Subcutaneous adipose tissue (tissue), 4 donors: Measurements from ENCODE around the gene SEL1L. TPM values are rescaled to one million over a fixed set of nuclear protein-coding genes. Genes with fewer than 3 reads are reported as not detected.

Source experiments
- total RNA-seq, 4 donors: library from RNA; depleted of rRNA; stranded (reverse); fragments of >200 nt; gene quantifications; one replicate each; pipeline ENCODE4 v1.1.0, GENCODE V29; 2016
- TF ChIP-seq, protein P1 (sequence below): fragments of 450-650 bp; IDR thresholded peaks from one replicate; pipeline ENCODE4 v1.5.1; 2016; ENCODE audit warnings: low read depth, mild to moderate bottlenecking, control low read depth, antibody characterized with exemption, moderate library complexity

SEL1L gene
- total RNA-seq, 4 donors from 2014 or later: 80.4 to 106 (median 94.9) TPM

GRCh38 chr14:81455390-81455789 is 78.3 kb downstream of the SEL1L start:
- TF ChIP-seq, protein P1, sequence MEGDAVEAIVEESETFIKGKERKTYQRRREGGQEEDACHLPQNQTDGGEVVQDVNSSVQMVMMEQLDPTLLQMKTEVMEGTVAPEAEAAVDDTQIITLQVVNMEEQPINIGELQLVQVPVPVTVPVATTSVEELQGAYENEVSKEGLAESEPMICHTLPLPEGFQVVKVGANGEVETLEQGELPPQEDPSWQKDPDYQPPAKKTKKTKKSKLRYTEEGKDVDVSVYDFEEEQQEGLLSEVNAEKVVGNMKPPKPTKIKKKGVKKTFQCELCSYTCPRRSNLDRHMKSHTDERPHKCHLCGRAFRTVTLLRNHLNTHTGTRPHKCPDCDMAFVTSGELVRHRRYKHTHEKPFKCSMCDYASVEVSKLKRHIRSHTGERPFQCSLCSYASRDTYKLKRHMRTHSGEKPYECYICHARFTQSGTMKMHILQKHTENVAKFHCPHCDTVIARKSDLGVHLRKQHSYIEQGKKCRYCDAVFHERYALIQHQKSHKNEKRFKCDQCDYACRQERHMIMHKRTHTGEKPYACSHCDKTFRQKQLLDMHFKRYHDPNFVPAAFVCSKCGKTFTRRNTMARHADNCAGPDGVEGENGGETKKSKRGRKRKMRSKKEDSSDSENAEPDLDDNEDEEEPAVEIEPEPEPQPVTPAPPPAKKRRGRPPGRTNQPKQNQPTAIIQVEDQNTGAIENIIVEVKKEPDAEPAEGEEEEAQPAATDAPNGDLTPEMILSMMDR: no peak

GRCh38 chr14:81454572-81455218 is 79.0 kb downstream of the SEL1L start:
- TF ChIP-seq, protein P1: no peak

DNA sequence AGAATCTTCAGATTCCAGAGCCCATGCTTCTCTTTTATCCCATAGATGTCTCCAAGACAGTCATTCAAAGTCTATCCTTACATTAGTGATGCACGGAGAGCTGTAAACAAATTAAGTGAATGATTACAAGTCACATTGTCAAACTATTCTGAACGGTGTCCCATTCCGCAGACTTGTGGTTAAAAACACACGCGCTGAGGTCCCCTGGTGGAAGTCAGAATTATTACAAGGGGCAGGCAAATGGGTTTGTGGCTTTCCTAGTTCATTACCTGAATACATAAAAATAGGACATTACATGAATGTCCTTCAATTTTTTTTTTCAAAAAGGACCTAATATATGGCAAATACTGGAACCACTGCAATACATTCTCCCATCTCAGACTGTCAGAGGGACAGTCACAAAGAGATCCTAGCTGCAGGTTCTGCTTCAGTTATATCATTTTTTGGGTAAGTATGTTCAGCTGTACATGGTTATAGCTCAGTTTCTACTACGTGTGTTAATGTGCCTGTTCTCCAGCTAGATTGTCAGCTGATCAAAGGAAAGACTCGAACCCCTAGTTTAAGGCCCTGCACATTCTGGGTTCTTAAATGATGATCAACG is 80.4 kb downstream of the SEL1L start:
- TF ChIP-seq, protein P1: no peak

DNA sequence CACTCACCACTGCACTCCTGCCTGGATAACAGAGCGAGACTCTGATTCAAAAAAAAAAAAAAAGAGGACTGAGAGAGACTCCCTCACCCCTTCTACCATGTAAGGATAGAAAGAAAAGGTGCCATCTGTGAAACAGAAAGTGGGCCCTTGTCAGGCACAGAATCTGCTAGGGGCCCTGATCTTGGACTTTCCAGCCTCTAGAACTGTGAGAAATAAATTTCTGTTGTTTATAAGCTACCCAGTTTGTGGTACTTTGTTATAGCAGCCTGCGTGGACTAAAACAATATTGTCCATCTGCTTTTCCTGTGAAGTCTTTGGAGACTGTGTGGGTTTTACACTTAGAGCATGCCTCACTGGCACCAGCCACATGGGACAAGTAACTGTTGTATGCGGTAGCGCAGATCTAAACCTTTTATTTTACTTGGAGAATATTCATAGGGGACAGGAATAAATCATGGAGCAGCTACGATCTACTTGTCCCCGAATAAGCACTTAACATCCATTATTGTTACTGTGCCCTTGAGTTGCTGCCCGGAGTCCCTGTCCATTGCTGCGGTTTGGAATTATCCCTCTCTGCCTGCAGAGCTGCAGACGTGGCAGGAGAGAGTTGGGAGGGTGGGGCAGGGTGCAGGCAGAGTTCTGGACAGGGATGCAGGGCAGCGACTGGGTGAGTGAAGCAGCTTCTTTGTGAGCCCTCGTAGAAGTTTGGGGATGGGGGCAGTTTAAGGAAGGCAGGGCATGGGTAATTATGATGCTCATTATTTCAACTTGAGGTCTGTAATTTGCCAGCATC is 81.1 kb downstream of the SEL1L start:
- TF ChIP-seq, protein P1: no peak

GRCh38 chr14:81450976-81451375 is 82.7 kb downstream of the SEL1L start:
- TF ChIP-seq, protein P1: no peak

GRCh38 chr14:81450100-81450531 is 83.5 kb downstream of the SEL1L start:
- TF ChIP-seq, protein P1: no peak

DNA sequence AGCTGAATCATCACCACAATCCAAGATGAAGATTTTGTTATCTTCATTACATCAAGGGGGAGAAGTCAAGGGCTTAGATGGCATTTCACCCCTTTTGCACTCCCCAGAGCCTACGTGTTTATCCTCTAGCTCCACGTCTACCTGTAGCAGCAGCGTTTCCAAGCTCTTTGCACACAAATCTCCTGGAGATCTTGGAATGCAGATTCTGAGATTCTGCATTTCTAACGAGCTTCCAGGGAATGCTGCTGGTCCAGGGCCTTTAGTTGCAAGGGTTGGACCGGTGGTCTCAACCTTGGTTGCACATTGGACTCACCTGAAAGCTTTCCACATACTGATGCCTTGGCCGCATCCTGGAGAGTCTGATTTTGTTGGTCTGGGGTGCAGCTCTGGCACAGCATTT is 84.1 kb downstream of the SEL1L start:
- TF ChIP-seq, protein P1: no peak
